Liver (tissue), 9 donors: ENCODE data around the gene IQSEC3. TPM values are rescaled to one million over a fixed set of nuclear protein-coding genes. Genes with fewer than 3 reads are reported as not detected.

Experiments
- DNase-seq: peaks from one replicate; pipeline ENCODE4 v3.0.0-alpha.2; 2017; ENCODE audit warnings: low spot score
- H3K27ac ChIP-seq, 2 donors: one replicate each; pipeline ENCODE4 v1.7.0; 2013; ENCODE audit warnings: inconsistent platforms in 2 of 2, low read length in 2 of 2, control low read depth in 1 of 2, low read depth in 1 of 2, mild to moderate bottlenecking in 1 of 2
- H3K27me3 ChIP-seq, 4 donors: one replicate each; pipeline versions ENCODE4 v1.6.1 to v1.7.0; 2013; ENCODE audit warnings: low read length in 3 of 4, inconsistent platforms in 1 of 4, mild to moderate bottlenecking in 1 of 4, moderate library complexity in 1 of 4; ENCODE audit not compliant: control insufficient read depth in 4 of 4, insufficient read depth in 4 of 4
- H3K36me3 ChIP-seq, 4 donors: one replicate each; pipeline versions ENCODE4 v1.6.1 to v1.7.0; 2013; ENCODE audit warnings: low read length in 3 of 4, mild to moderate bottlenecking in 3 of 4, low read depth in 1 of 4, moderate library complexity in 1 of 4; ENCODE audit not compliant: control insufficient read depth in 4 of 4, insufficient read depth in 3 of 4
- H3K4me1 ChIP-seq, 4 donors: one replicate each; pipeline versions ENCODE4 v1.6.1 to v1.7.0; 2013; ENCODE audit warnings: low read length in 3 of 4, mild to moderate bottlenecking in 3 of 4, moderate library complexity in 1 of 4; ENCODE audit not compliant: control insufficient read depth in 4 of 4, insufficient read depth in 4 of 4
- H3K4me3 ChIP-seq, 3 donors: one replicate each; pipeline versions ENCODE4 v1.6.1 to v1.7.0; 2013; ENCODE audit warnings: low read length in 3 of 3, control low read depth in 1 of 3, low read depth in 1 of 3, mild to moderate bottlenecking in 1 of 3
- H3K9ac ChIP-seq, 2 donors: one replicate each; pipeline ENCODE4 v1.7.0; 2013; ENCODE audit warnings: low read length in 2 of 2, mild to moderate bottlenecking in 2 of 2, moderate library complexity in 2 of 2, control low read depth in 1 of 2, low read depth in 1 of 2
- H3K9me3 ChIP-seq, 4 donors: one replicate each; pipeline versions ENCODE4 v1.6.1 to v1.7.0; 2013; ENCODE audit warnings: low read length in 3 of 4; ENCODE audit not compliant: control insufficient read depth in 4 of 4
- CTCF ChIP-seq: fragments of 150-350 bp; IDR thresholded peaks from 2 replicates; pipeline ENCODE4 v1.5.1; 2017; ENCODE audit warnings: improper control_type of control experiment, low read depth, low read length; ENCODE audit not compliant: missing input control
- EGR1 ChIP-seq, 2 donors: IDR thresholded peaks; 2 replicates each; pipeline ENCODE4 v1.6.1; 2016 to 2018; ENCODE audit warnings: antibody characterized with exemption in 2 of 2, low read depth in 2 of 2
- FOXA1 ChIP-seq: IDR thresholded peaks from 2 replicates; pipeline ENCODE4 v1.6.1; 2016; ENCODE audit warnings: antibody characterized with exemption
- FOXA2 ChIP-seq: IDR thresholded peaks from 2 replicates; pipeline ENCODE4 v1.6.1; 2016; ENCODE audit warnings: antibody characterized with exemption
- GABPA ChIP-seq, 2 donors: IDR thresholded peaks in 1 of 2; conservative IDR thresholded peaks in 1 of 2; 2 replicates each; pipeline ENCODE4 v1.6.1; 2016; ENCODE audit warnings: antibody characterized with exemption in 2 of 2, mild to moderate bottlenecking in 1 of 2, moderate library complexity in 1 of 2
- HNF4A ChIP-seq, 2 donors: conservative IDR thresholded peaks; 2 replicates each; pipeline ENCODE4 v1.6.1; 2016; ENCODE audit warnings: antibody characterized with exemption in 2 of 2, mild to moderate bottlenecking in 2 of 2
- HNF4G ChIP-seq: IDR thresholded peaks from 2 replicates; pipeline ENCODE4 v1.6.1; 2016; ENCODE audit warnings: antibody characterized with exemption
- JUND ChIP-seq, 2 donors: IDR thresholded peaks; 2 replicates each; pipeline ENCODE4 v1.6.1; 2016; ENCODE audit warnings: antibody characterized with exemption in 2 of 2
- NR2F2 ChIP-seq: IDR thresholded peaks from 2 replicates; pipeline ENCODE4 v1.6.1; 2016; ENCODE audit warnings: antibody characterized with exemption
- RAD21 ChIP-seq, 2 donors: IDR thresholded peaks; 2 replicates each; pipeline ENCODE4 v1.6.1; 2016; ENCODE audit warnings: antibody characterized with exemption in 2 of 2, mild to moderate bottlenecking in 2 of 2
- REST ChIP-seq: IDR thresholded peaks from 2 replicates; pipeline ENCODE4 v1.6.1; 2016; ENCODE audit warnings: antibody characterized with exemption, mild to moderate bottlenecking
- RXRA ChIP-seq, 2 donors: IDR thresholded peaks; 2 replicates each; pipeline ENCODE4 v1.6.1; 2017 to 2018; ENCODE audit warnings: antibody characterized with exemption in 2 of 2, mild to moderate bottlenecking in 1 of 2
- SP1 ChIP-seq: IDR thresholded peaks from 2 replicates; pipeline ENCODE4 v1.6.1; 2018; ENCODE audit warnings: antibody characterized with exemption, mild to moderate bottlenecking
- TAF1 ChIP-seq: conservative IDR thresholded peaks from 2 replicates; pipeline ENCODE4 v1.6.1; 2016; ENCODE audit warnings: antibody characterized with exemption, mild to moderate bottlenecking
- YY1 ChIP-seq: IDR thresholded peaks from 2 replicates; pipeline ENCODE4 v1.6.1; 2016; ENCODE audit warnings: antibody characterized with exemption, mild to moderate bottlenecking
- ZBTB33 ChIP-seq: IDR thresholded peaks from 2 replicates; pipeline ENCODE4 v1.6.1; 2016; ENCODE audit warnings: antibody characterized with exemption
- WGBS: extraction: QIAGEN DNeasy Blood & Tissue Kit; methylation state at CpG from one replicate; pipeline ENCODE4 v1.1.7; 2013; 5-methylcytosine and 5-hydroxymethylcytosine counted together
- polyA plus RNA-seq, 2 donors: library from polyadenylated mRNA; stranded (reverse) in 1 of 2; unstranded in 1 of 2; fragments of 200-250 nt in 1 of 2; fragments of >200 nt in 1 of 2; fragmentation: Nextera tagmentation in 1 of 2; extraction: Ambion mirVana in 1 of 2; gene quantifications; one replicate each; pipeline versions ENCODE4 v1.2.1 to v1.2.3, GENCODE V29; 2013 to 2015
- total RNA-seq, 2 donors: library from RNA; depleted of rRNA; stranded (reverse); fragments of >200 nt; gene quantifications; one replicate each; pipeline ENCODE4 v1.2.3, GENCODE V29; 2014
- donor health status: healthy.
- donor health status: healthy.
- donor health status: healthy.
- donor health status: healthy.
- donor health status: healthy.

The IQSEC3 gene
- total and polyA plus RNA-seq, 4 donors, result under 0.01 to 0.79 (median 0.48) TPM

GRCh38 chr12:113347-113746 lies 46.8 kb downstream of the IQSEC3 start:
- no peak overlapping the region for H3K27ac ChIP-seq
- DNase-seq, result no peak
- no peaks in the 10 kb centered on the region for H3K36me3 ChIP-seq
- H3K27me3 ChIP-seq, result no peaks in the 10 kb centered on the region
- no peaks in the 10 kb centered on the region for H3K9me3 ChIP-seq
- peaks cover 0 to 9% (median 5%) of the 10 kb centered on the region in 4 donors for H3K4me1 ChIP-seq
- TF ChIP-seq GABPA (IDR thresholded peaks at IDR 0.05 in 1 of 2, conservative IDR thresholded peaks at IDR 0.05 in 1 of 2) (no peak), RAD21 (IDR thresholded peaks at IDR 0.05) (no peak), REST (no peak), TAF1 (no peak), RXRA (IDR thresholded peaks at IDR 0.05) (no peak), FOXA2 (no peak), HNF4G (no peak), NR2F2 (no peak), JUND (IDR thresholded peaks at IDR 0.05) (no peak), YY1 (no peak), CTCF (no peak), ZBTB33 (no peak), EGR1 (IDR thresholded peaks at IDR 0.05; ENCODE audit: low read depth in 2 of 2) (no peak), HNF4A (conservative IDR thresholded peaks at IDR 0.05) (no peak)
- 79% methylated on average over 4 of the region's 4 CpGs for WGBS
- no peak overlapping the region for H3K4me3 ChIP-seq
- H3K9ac ChIP-seq, result no peak overlapping the region

- H3K9me3 ChIP-seq, result no peaks in the 10 kb centered on the region
- H3K27ac ChIP-seq, result no peak overlapping the region
- WGBS, result 75% methylated on average over 4 of the region's 4 CpGs
- no peak overlapping the region for H3K9ac ChIP-seq
- H3K36me3 ChIP-seq, result no peaks in the 10 kb centered on the region
- H3K4me3 ChIP-seq, result no peak overlapping the region
- DNase-seq, result no peak
- H3K27me3 ChIP-seq, result no peaks in the 10 kb centered on the region
- H3K4me1 ChIP-seq, result peaks cover 0 to 9% (median 5%) of the 10 kb centered on the region in 4 donors
- TF ChIP-seq RXRA (IDR thresholded peaks at IDR 0.05) (no peak), HNF4A (conservative IDR thresholded peaks at IDR 0.05) (no peak), SP1 (no peak), ZBTB33 (no peak), FOXA2 (no peak), FOXA1 (no peak), REST (no peak), CTCF (no peak), GABPA (IDR thresholded peaks at IDR 0.05 in 1 of 2, conservative IDR thresholded peaks at IDR 0.05 in 1 of 2) (no peak)
Observed at GRCh38 chr12:114626-115211, 48.2 kb downstream of the IQSEC3 start.
